ENCODE results near the gene HOXC9. TPM values are rescaled to one million over a fixed set of nuclear protein-coding genes. Genes with fewer than 3 reads are reported as not detected.
A peak's percentile ranks its signal among the peaks of the same experiment; 100 is the strongest.

HOXC9 gene
- total and polyA plus RNA-seq, 2 of the 8 experiments (the other 6 are each of a cell fraction or from before 2014, with no cell fraction given), result not detected

DNA sequence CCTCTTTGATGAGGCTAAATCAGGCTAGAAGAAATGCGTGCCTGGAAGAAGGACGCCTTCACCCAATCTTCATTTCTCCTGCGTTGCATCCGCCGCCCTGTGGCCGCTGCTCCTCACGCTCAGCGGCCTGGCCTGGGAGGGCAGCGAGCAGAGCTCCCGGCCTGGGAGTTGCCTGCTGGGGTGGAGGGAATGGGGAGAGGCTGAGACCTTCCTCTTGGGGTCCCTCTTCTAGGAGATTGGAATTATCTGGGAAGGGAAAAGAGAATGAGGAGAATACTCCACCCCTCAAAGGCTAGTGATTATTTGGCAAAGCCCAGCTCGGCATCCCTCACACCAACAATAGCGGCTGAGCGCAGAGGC lies 47.6 kb upstream of the HOXC9 start:
- FAIRE-seq, result no peak
- Histone ChIP-seq H3K27ac (ENCODE audit: low read depth, low read length) (no peak overlapping the region), H4K20me1 (replicated peaks in 1 of 2; ENCODE audit: control insufficient read depth in 1 of 2, insufficient read depth in 2 of 2, low read length in 2 of 2) (peaks cover 27 to 49% of the 10 kb centered on the region in 2 experiments), H3K9ac (replicated peaks in 1 of 4; ENCODE audit: extremely low read depth in 1 of 4, low read depth in 3 of 4, low read length in 3 of 4) (no peak overlapping the region), H3K56ac (replicated peaks; ENCODE audit: insufficient read length, low read depth, low read length) (no peak overlapping the region), H4K8ac (ENCODE audit: extremely low read depth, insufficient read depth, low read length) (no peak overlapping the region), H3K4me3 (ENCODE audit: extremely low read depth in 1 of 4, insufficient read depth in 2 of 4, low read depth in 3 of 4, low read length in 4 of 4) (no peak overlapping the region), H3K14ac (ENCODE audit: insufficient read length) (no peak overlapping the region), H2BK20ac (ENCODE audit: low read length) (no peak overlapping the region), H3K23ac (ENCODE audit: insufficient read length) (no peak overlapping the region), H2BK15ac (ENCODE audit: low read length) (no peak overlapping the region), H4K5ac (ENCODE audit: insufficient read length, low read depth, low read length) (no peak overlapping the region), H3K36me3 (ENCODE audit: control insufficient read depth in 2 of 4, insufficient read depth in 4 of 4, low read length in 3 of 4) (peaks cover 0 to 9% (median 0%) of the 10 kb centered on the region in 4 experiments; a peak in 1 of 8 replicates), H3K9me3 (ENCODE audit: insufficient read depth in 2 of 2, low read depth in 1 of 2, low read length in 1 of 2) (no peaks in the 10 kb centered on the region; a peak in 1 of 4 replicates), H3K79me2 (ENCODE audit: control insufficient read depth in 1 of 2, insufficient read depth in 2 of 2, low read length in 2 of 2) (no peaks in the 10 kb centered on the region), H3K27me3 (replicated peaks in 1 of 4; ENCODE audit: control insufficient read depth in 3 of 4, extremely low read depth in 1 of 4, insufficient read depth in 3 of 4, low read length in 3 of 4) (peaks cover 100% of the 10 kb centered on the region in 4 experiments), H3K23me2 (ENCODE audit: low read depth, low read length) (no peaks in the 10 kb centered on the region), H3K4me1 (replicated peaks in 1 of 4; ENCODE audit: control insufficient read depth in 3 of 4, insufficient read depth in 4 of 4, low read length in 3 of 4) (peaks cover 0 to 19% (median 4%) of the 10 kb centered on the region in 4 experiments; a peak in 6 of 7 replicates), H4K91ac (replicated peaks; ENCODE audit: insufficient read length, low read length) (no peak overlapping the region), H3K18ac (ENCODE audit: extremely low read depth, low read length) (no peak overlapping the region), H2BK12ac (ENCODE audit: low read depth, low read length) (no peak overlapping the region), H3K79me1 (ENCODE audit: low read depth, low read length) (no peaks in the 10 kb centered on the region), H2BK5ac (ENCODE audit: low read depth, low read length) (no peak overlapping the region), H3K4ac (replicated peaks; ENCODE audit: insufficient read length, low read depth, low read length) (no peak overlapping the region), H2BK120ac (replicated peaks; ENCODE audit: low read depth, low read length) (no peak overlapping the region), H3K4me2 (ENCODE audit: insufficient read depth in 1 of 2, low read depth in 2 of 2, low read length in 2 of 2) (no peak overlapping the region), H2AFZ (ENCODE audit: low read length) (no peak overlapping the region), H2AK5ac (ENCODE audit: low read depth, low read length) (no peak overlapping the region)
- POLR2A ChIA-PET (ENCODE audit: partially characterized antibody), result interaction anchor here (1.1 to 3.2 kb wide), 3 partner anchors 9 to 14 kb away, joined by 3 to 12 read pairs (median 9); partner anchors contain the start of gene HOXC13
- CTCF ChIA-PET (ENCODE audit: partially characterized antibody), result interaction anchor here (0.6 to 5.6 kb wide), 18 partner anchors 9 to 904 kb away, joined by 3 to 40 read pairs (median 5); partner anchors contain the start of genes CISTR, HOXC10 and HOXC11
- DNase-seq (ENCODE audit: low read depth in 1 of 2, low spot score in 2 of 2), result peak in 1 of 2 experiments; percentile 57
- WGBS, 2 experiments (ENCODE audit: extremely low coverage in 1 of 2, insufficient coverage in 1 of 2, insufficient read length in 1 of 2, insufficient replicate concordance in 2 of 2, low coverage in 1 of 2, low lambda C conversion rate in 2 of 2, missing lambda C conversion rate in 1 of 2), result 8% methylated on average over 13 of the region's 13 CpGs; no CpG with 5 or more reads in 1 of the 2 experiments
- TF ChIP-seq, protein P1, sequence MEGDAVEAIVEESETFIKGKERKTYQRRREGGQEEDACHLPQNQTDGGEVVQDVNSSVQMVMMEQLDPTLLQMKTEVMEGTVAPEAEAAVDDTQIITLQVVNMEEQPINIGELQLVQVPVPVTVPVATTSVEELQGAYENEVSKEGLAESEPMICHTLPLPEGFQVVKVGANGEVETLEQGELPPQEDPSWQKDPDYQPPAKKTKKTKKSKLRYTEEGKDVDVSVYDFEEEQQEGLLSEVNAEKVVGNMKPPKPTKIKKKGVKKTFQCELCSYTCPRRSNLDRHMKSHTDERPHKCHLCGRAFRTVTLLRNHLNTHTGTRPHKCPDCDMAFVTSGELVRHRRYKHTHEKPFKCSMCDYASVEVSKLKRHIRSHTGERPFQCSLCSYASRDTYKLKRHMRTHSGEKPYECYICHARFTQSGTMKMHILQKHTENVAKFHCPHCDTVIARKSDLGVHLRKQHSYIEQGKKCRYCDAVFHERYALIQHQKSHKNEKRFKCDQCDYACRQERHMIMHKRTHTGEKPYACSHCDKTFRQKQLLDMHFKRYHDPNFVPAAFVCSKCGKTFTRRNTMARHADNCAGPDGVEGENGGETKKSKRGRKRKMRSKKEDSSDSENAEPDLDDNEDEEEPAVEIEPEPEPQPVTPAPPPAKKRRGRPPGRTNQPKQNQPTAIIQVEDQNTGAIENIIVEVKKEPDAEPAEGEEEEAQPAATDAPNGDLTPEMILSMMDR (IDR thresholded peaks at IDR 0.05; ENCODE audit: control extremely low read depth in 1 of 3, insufficient read depth in 1 of 3, low read depth in 1 of 3, low read length in 3 of 3), result peak in 2 of 3 experiments; percentile 12 to 29; a peak in 1 of 4 replicates
- TF ChIP-seq FOSL1 (IDR thresholded peaks at IDR 0.05; ENCODE audit: insufficient read depth, low read depth, low read length), result no peak
- TF ChIP-seq RAD21 (IDR thresholded peaks at IDR 0.05 in 1 of 2, conservative IDR thresholded peaks at IDR 0.05 in 1 of 2; ENCODE audit: low read depth in 2 of 2, low read length in 2 of 2), result peak; percentile 6; a peak in 1 of 4 replicates
- TF ChIP-seq RFX5 (IDR thresholded peaks at IDR 0.05; ENCODE audit: borderline replicate concordance, low read depth, low read length), result no peak
- no peak for TF ChIP-seq BACH1 (IDR thresholded peaks at IDR 0.05; ENCODE audit: low read length)
- no peak for TF ChIP-seq SP2 (IDR thresholded peaks at IDR 0.05; ENCODE audit: low read length)
- no peak for TF ChIP-seq SP1 (IDR thresholded peaks at IDR 0.05; ENCODE audit: low read depth, low read length)
- 0 out of 2 replicates have a peak, but pooled peaks have one; percentile 27 for TF ChIP-seq SUZ12 (IDR thresholded peaks at IDR 0.05; ENCODE audit: low read length)
- TF ChIP-seq RNF2 (IDR thresholded peaks at IDR 0.05; ENCODE audit: borderline replicate concordance, low read depth, low read length, missing control alignments, poor library complexity, severe bottlenecking), result peak; percentile 4
- no peak for TF ChIP-seq SAP30 (IDR thresholded peaks at IDR 0.05; ENCODE audit: insufficient read depth, insufficient replicate concordance, low read length)
